Measurements from ENCODE around the gene GPR137. TPM values are rescaled to one million over a fixed set of nuclear protein-coding genes. Genes with fewer than 3 reads are reported as not detected.
"Not testable (repeated sequence)": the region's sequence is repeated elsewhere in the genome, so short reads cannot be mapped to it uniquely, and the experiment has no call there.

Gene GPR137
- total RNA-seq, 1 donor from 2014 or later = 52.5 TPM

GRCh38 chr11:64320556-64320955, 34.9 kb downstream of the GPR137 start:
- no peak for DNase-seq
- H3K27ac Mint-ChIP-seq (ENCODE audit: unreplicated experiment) = peak overlapping the region; percentile 2
- H3K9me3 Mint-ChIP-seq (ENCODE audit: unreplicated experiment) = peaks cover 12% of the 10 kb centered on the region
- H3K4me3 Mint-ChIP-seq (ENCODE audit: unreplicated experiment) = peak overlapping the region; percentile 76
- peaks cover 4% of the 10 kb centered on the region for H3K36me3 Mint-ChIP-seq (ENCODE audit: unreplicated experiment)
- TF ChIP-seq, protein P1, sequence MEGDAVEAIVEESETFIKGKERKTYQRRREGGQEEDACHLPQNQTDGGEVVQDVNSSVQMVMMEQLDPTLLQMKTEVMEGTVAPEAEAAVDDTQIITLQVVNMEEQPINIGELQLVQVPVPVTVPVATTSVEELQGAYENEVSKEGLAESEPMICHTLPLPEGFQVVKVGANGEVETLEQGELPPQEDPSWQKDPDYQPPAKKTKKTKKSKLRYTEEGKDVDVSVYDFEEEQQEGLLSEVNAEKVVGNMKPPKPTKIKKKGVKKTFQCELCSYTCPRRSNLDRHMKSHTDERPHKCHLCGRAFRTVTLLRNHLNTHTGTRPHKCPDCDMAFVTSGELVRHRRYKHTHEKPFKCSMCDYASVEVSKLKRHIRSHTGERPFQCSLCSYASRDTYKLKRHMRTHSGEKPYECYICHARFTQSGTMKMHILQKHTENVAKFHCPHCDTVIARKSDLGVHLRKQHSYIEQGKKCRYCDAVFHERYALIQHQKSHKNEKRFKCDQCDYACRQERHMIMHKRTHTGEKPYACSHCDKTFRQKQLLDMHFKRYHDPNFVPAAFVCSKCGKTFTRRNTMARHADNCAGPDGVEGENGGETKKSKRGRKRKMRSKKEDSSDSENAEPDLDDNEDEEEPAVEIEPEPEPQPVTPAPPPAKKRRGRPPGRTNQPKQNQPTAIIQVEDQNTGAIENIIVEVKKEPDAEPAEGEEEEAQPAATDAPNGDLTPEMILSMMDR (IDR thresholded peaks at IDR 0.05; ENCODE audit: partially characterized antibody, unreplicated experiment) = no peak
- peaks cover 17% of the 10 kb centered on the region for H3K27me3 Mint-ChIP-seq (ENCODE audit: unreplicated experiment)
- peaks cover 18% of the 10 kb centered on the region for H3K4me1 Mint-ChIP-seq (ENCODE audit: low read depth, unreplicated experiment)

GRCh38 chr11:64321026-64321425, 35.4 kb downstream of the GPR137 start:
- peaks cover 18% of the 10 kb centered on the region for H3K4me1 Mint-ChIP-seq (ENCODE audit: low read depth, unreplicated experiment)
- peaks cover 4% of the 10 kb centered on the region for H3K36me3 Mint-ChIP-seq (ENCODE audit: unreplicated experiment)
- peak overlapping the region; percentile 76 for H3K4me3 Mint-ChIP-seq (ENCODE audit: unreplicated experiment)
- H3K9me3 Mint-ChIP-seq (ENCODE audit: unreplicated experiment) = peaks cover 12% of the 10 kb centered on the region
- TF ChIP-seq, protein P1 (IDR thresholded peaks at IDR 0.05; ENCODE audit: partially characterized antibody, unreplicated experiment) = no peak
- H3K27me3 Mint-ChIP-seq (ENCODE audit: unreplicated experiment) = peaks cover 17% of the 10 kb centered on the region
- DNase-seq = no peak
- H3K27ac Mint-ChIP-seq (ENCODE audit: unreplicated experiment) = no peak overlapping the region

DNA sequence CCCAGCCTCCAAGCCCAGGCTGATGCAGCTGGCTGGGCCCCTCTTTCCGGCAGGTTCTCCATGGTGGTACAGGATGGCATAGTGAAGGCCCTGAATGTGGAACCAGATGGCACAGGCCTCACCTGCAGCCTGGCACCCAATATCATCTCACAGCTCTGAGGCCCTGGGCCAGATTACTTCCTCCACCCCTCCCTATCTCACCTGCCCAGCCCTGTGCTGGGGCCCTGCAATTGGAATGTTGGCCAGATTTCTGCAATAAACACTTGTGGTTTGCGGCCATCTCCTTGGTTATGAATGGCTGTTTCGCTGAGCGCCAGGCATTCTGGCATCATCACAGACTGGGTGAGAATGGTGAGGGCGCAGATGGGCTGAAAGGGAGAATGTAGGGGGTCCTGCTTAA, 35.9 kb downstream of the GPR137 start:
- peaks cover 4% of the 10 kb centered on the region for H3K36me3 Mint-ChIP-seq (ENCODE audit: unreplicated experiment)
- H3K4me1 Mint-ChIP-seq (ENCODE audit: low read depth, unreplicated experiment) = peaks cover 18% of the 10 kb centered on the region
- H3K4me3 Mint-ChIP-seq (ENCODE audit: unreplicated experiment) = peak overlapping the region; percentile 76
- H3K9me3 Mint-ChIP-seq (ENCODE audit: unreplicated experiment) = peaks cover 12% of the 10 kb centered on the region
- peaks cover 17% of the 10 kb centered on the region for H3K27me3 Mint-ChIP-seq (ENCODE audit: unreplicated experiment)
- no peak for DNase-seq
- TF ChIP-seq, protein P1 (IDR thresholded peaks at IDR 0.05; ENCODE audit: partially characterized antibody, unreplicated experiment) = no peak
- H3K27ac Mint-ChIP-seq (ENCODE audit: unreplicated experiment) = no peak overlapping the region

DNA sequence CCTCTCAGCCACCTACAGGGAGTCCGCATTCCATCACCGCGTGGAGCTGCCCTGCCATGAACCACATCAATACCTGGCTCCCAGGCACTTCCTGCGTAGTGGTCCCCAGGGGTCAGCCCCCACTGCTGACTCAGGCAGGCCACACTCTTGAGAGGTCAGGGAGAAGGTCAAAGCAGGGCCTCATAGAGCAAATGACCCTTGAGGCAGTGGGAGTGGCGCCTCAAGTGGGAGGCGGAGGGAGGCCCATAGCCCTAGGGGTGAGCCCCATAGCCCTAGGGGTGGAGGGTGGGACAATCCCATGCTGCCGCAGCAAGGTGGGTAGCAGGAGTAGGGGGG, 37.2 kb downstream of the GPR137 start:
- H3K9me3 Mint-ChIP-seq (ENCODE audit: unreplicated experiment) = peaks cover 14% of the 10 kb centered on the region
- TF ChIP-seq, protein P1 (IDR thresholded peaks at IDR 0.05; ENCODE audit: partially characterized antibody, unreplicated experiment) = no peak
- peaks cover 11% of the 10 kb centered on the region for H3K27me3 Mint-ChIP-seq (ENCODE audit: unreplicated experiment)
- peaks cover 14% of the 10 kb centered on the region for H3K4me1 Mint-ChIP-seq (ENCODE audit: low read depth, unreplicated experiment)
- no peak overlapping the region for H3K4me3 Mint-ChIP-seq (ENCODE audit: unreplicated experiment)
- peak; percentile 32 for DNase-seq
- peaks cover 6% of the 10 kb centered on the region for H3K36me3 Mint-ChIP-seq (ENCODE audit: unreplicated experiment)
- H3K27ac Mint-ChIP-seq (ENCODE audit: unreplicated experiment) = no peak overlapping the region

GRCh38 chr11:64323373-64323772, 37.7 kb downstream of the GPR137 start:
- Mint-ChIP-seq H3K4me1 (ENCODE audit: low read depth, unreplicated experiment) (peaks cover 14% of the 10 kb centered on the region), H3K4me3 (ENCODE audit: unreplicated experiment) (no peak overlapping the region), H3K36me3 (ENCODE audit: unreplicated experiment) (peaks cover 8% of the 10 kb centered on the region), H3K9me3 (ENCODE audit: unreplicated experiment) (peaks cover 14% of the 10 kb centered on the region), H3K27ac (ENCODE audit: unreplicated experiment) (no peak overlapping the region), H3K27me3 (ENCODE audit: unreplicated experiment) (peaks cover 11% of the 10 kb centered on the region)
- TF ChIP-seq, protein P1 (IDR thresholded peaks at IDR 0.05; ENCODE audit: partially characterized antibody, unreplicated experiment) = no peak
- DNase-seq = no peak

GRCh38 chr11:64323984-64324383, 38.3 kb downstream of the GPR137 start:
- H3K4me3 Mint-ChIP-seq (ENCODE audit: unreplicated experiment); H3K27me3 Mint-ChIP-seq (ENCODE audit: unreplicated experiment); DNase-seq; H3K36me3 Mint-ChIP-seq (ENCODE audit: unreplicated experiment): not testable (repeated sequence)
- Mint-ChIP-seq H3K4me1 (ENCODE audit: low read depth, unreplicated experiment) (peaks cover 13% of the 10 kb centered on the region), H3K9me3 (ENCODE audit: unreplicated experiment) (peaks cover 15% of the 10 kb centered on the region), H3K27ac (ENCODE audit: unreplicated experiment) (peak overlapping the region; percentile 62)

All from glutamatergic neuron (in vitro differentiated cells).